ENCODE results near the gene RAD51B.

RAD51B gene

GRCh38 chr14:68578597-68578996 is 759.0 kb downstream of the RAD51B start:
- TF ChIP-seq CTCF (IDR thresholded peaks at IDR 0.05; ENCODE audit: low read depth, low read length, missing control alignments): no peak
- H3K4me3 ChIP-seq (ENCODE audit: low read depth, low read length): no peak overlapping the region
- DNase-seq (ENCODE audit: low read depth): no peak

DNA sequence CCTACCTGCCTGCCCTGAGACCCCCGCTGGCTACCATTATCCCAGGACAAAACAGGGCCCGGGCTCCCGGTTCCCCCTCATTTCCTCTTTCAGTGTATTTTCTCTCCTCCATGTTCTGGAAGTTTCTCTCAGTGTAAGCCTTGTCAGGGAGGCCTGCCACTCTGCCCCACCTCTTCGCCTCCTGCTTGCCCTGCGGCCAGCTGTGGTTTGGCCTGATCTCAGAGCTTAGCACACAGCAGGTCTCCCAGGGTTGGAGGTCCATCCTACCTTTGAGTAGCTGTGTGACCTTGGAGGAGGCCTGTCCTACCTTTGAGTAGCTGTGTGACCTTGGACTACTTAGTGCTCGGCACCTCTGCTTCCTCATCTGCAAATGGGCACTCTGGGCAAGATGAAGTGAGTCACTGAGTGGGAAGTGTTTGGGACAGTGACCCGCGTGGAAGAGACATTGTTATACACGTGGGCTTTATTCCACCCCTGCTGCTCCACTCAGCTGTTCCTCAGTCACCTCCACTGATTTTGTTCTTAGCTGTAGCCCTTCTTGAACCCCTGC is 760.6 kb downstream of the RAD51B start:
- no peak for DNase-seq (ENCODE audit: low read depth)
- H3K4me3 ChIP-seq (ENCODE audit: low read depth, low read length): no peak overlapping the region
- TF ChIP-seq CTCF (IDR thresholded peaks at IDR 0.05; ENCODE audit: low read depth, low read length, missing control alignments): no peak

DNA sequence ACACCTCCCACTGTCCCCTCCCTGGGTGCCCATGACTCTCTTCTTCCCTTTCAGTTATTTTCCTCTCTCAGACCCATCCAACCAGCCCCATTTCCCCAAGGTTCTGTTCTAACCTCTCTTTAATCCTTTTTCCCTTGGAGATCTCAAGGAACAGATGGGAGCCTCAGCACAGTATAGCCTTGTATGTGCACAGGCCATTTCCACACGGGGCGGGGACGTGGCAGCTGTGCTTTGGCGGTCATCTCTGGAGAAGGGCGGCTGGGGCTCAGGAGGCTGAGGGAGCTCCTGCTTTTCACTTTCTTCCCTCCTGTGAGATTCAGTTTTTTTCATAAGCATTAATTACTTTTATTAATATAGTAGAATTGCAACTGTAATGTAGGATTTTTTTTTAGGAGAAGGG is 761.1 kb downstream of the RAD51B start:
- no peak for DNase-seq (ENCODE audit: low read depth)
- no peak overlapping the region for H3K4me3 ChIP-seq (ENCODE audit: low read depth, low read length)
- TF ChIP-seq CTCF (IDR thresholded peaks at IDR 0.05; ENCODE audit: low read depth, low read length, missing control alignments): no peak

GRCh38 chr14:68583548-68584280 is 764.1 kb downstream of the RAD51B start:
- no peak for DNase-seq (ENCODE audit: low read depth)
- H3K4me3 ChIP-seq (ENCODE audit: low read depth, low read length): no peak overlapping the region
- TF ChIP-seq CTCF (IDR thresholded peaks at IDR 0.05; ENCODE audit: low read depth, low read length, missing control alignments): no peak

DNA sequence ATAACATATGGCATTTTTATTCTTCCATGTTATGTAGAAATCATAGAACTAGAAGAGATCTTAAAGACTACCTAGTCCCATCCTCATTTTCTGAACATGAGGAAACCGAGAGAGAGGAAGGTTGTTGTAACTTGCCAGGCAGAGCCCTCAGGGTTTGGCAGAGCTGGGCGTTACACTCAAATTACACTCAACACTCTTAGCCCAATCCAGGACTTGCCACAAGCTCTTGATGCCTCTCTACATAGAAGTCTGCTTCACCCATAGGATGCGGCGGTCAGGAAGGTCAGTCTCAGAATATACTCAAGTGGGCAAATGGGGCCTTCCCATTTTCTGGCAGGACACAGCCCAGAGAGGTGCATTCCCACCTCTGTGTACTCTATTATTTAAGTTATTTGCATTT is 765.2 kb downstream of the RAD51B start:
- no peak for DNase-seq (ENCODE audit: low read depth)
- no peak for TF ChIP-seq CTCF (IDR thresholded peaks at IDR 0.05; ENCODE audit: low read depth, low read length, missing control alignments)
- H3K4me3 ChIP-seq (ENCODE audit: low read depth, low read length): no peak overlapping the region

DNA sequence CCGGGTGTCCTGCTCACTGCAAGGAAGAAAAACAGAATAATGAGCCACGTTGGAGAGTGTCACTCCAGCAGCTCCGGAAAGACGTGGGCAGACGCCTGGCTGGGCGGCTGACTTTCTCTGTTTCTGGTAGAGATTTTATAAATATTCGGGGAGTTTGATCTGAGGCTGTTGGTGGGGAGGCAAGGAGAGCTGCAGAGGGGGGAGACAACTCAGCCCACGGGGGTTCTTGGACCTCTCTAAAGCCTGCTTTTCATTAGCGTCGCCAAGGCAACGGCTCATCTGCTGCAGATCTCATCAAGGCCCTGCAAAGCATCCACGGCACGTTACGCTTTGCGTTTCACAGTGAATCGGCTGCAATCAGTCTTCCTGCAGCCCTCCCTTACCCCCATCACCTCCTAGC is 766.1 kb downstream of the RAD51B start:
- no peak for TF ChIP-seq CTCF (IDR thresholded peaks at IDR 0.05; ENCODE audit: low read depth, low read length, missing control alignments)

More for the DNA sequence above, 766.1 kb downstream of the RAD51B start:
- DNase-seq (ENCODE audit: low read depth): no peak
- no peak overlapping the region for H3K4me3 ChIP-seq (ENCODE audit: low read depth, low read length)
